ENCODE results near the gene COL3A1. TPM values are rescaled to one million over a fixed set of nuclear protein-coding genes. Genes with fewer than 3 reads are reported as not detected.

The COL3A1 gene
- 5,317 TPM for polyA plus RNA-seq (ENCODE audit: insufficient read length)

DNA sequence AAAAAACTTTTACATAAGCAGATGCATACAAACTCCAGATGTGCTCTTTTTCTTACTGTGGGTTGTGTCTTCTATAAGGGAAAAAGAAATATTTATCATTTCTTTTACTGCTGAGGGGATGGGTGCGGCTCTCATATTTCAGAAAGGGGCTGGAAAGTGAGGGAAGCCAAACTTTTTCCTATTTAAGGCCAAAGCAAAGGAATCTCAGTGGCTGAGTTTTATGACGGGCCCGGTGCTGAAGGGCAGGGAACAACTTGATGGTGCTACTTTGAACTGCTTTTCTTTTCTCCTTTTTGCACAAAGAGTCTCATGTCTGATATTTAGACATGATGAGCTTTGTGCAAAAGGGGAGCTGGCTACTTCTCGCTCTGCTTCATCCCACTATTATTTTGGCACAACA, at the start of gene COL3A1:
Gene COL3A1 (plus strand): TSS at position 210 of the 400 bp plus-strand sequence. CDS start 117 bp downstream, at position 327.
- DNase-seq (ENCODE audit: low read depth): peak; percentile 92

DNA sequence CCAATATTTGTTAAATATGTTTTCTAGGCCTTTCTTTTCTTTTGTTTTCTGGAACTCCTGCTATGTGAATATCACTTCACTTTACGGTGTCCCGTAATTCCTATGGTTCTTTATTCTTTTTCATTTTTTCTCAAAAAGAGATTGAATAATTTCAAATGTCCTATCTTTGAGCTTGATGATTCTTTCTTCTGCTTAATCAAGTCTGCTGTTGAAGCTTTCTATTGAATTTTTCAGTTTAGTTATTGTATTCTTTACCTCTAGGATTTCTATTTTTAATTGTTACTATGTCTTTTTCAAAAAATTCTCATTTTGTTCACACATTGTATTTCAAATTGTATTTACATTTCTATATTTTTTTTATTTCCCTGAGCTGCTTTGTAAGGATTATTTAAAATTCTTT, 45.5 kb upstream of the COL3A1 start:
- no peak for DNase-seq (ENCODE audit: low read depth)

DNA sequence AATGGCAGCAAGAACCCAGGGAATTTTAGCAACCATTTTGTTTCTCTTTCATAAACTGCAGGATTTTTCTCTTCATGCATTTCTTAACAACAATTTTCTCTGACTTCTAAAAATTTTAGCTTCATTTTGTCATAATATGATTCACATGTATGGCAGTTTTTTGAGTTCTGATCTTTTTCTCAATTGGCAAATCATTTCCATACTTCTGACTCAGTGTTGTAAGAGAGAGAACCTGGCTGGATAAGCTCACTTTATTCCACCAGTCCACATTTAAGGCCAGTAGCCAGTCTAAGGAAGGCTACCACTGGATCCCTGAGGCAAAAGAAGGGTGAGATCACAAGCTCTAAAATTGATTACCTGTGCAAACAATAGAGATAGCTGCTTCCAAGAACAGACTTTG, 42.8 kb upstream of the COL3A1 start:
- DNase-seq (ENCODE audit: low read depth): no peak

DNA sequence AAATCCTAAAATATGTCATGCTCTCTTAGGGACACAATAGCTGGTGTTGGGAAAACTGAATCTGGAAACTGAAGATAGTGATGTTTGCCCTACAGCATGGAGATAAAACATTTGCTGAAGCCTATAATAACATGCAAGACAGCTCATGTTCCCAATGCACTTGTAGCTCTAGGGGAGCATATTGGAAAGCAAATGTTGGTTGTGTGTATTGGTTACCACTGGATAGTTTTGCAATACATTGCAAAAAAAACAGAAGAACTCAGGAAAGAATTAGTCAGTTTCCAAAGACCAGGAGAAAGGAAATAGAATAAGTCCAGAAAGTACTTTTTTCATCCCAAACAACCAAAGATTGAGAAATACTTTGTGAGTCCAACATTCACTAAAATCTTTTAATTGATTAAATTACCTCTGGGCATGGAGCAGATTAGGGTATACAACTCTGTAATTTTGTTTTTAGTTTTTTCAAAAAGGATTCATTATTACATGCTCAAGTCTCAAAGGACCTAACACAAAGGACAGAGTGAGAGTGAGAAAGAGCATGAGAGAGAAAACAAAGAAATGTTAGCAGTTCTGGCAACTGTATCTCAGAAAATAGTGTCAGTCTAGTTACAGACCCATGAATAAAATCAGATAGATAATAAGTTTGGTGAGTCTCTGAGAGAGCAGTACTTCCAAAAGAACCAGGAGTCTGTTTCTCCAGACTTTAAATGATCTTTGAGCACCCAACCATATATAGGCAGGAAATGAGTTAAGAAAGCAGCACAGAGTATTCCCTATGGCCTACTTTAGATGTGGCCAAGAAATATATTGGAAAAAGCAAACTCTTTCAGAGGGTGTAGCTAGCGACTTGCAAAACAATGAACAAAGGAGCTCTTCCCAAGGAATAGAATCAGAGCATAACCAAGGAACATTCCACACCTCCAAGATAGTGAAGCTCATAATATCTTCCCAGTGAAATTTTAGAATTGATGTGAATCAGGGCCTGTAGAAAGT, 36.6 kb upstream of the COL3A1 start:
- no peak for DNase-seq (ENCODE audit: low read depth)

DNA sequence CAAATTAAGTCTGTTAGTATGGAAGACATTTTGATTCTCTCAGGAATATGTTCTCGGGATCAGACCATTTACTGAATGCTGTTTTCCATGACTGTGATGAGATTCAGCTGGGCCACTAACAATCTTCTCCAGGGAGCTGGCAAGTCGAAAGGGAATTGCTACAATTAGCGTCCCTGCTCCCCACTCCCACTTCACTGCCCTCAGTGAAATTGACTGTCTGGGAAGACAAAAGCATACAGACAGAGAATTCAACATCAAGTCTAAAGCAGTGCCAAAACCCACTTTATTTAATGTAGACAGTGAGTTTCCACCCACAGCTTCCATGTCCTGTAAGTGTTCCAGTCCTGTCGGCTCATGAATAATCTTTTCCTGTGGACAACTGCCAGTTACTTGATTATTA, 34.0 kb upstream of the COL3A1 start:
- no peak for DNase-seq (ENCODE audit: low read depth)

DNA sequence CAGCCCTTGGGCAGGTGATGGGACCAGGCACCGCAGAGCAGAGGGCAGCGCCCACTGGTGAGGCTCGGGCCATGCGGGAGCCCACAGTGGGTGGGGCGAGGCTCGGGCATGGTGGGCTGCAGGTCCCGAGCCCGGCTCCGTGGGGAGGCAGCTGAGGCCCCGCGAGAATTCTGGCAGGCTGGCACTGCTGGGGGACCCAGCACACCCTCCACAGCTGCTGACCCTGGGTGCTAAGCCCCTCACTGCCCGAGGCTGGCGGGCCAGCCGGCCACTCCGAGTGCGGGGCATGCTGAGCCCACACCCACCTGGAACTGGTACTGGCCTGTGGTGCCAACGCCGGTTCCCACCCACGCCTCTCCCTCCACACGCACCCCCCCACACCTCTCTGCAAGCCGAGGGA, 29.7 kb upstream of the COL3A1 start:
- DNase-seq (ENCODE audit: low read depth): no peak

DNA sequence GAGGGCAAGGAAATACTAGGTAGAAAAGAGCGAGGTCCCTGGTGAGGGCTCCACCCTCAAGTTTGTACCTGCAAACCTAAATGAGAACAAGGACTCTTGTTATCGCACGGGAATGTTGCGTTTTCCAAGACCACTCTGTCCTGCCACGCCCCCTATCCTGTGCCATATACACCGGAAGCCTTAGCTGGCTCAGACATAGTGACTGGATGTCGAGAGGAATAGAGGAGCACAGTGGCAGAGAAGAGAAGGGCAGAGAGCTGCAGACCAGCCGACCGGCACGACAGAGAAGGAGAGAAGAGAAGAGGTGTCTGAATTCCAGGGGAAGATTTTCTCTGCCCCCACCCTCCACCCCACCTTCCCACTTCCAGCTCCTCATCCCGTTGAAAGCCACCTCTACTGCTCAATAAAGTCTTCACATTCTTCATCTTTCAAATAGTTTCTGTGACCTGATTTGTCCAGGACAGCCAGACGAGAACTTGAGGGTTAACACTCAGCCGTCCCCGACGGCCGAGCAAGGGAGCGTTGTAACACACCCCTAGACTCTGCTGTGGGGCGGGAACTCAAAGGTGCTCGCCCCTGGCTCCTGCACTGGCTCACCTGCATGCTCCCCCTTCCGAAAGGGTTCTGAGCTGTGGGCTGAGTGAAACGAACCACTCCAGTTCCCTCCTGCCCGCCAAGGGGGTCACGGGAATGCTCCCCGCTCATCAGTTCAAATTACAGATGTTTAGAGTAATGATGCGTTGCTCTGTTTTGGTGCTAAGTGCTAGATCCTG, 24.9 kb upstream of the COL3A1 start:
- DNase-seq (ENCODE audit: low read depth): no peak

DNA sequence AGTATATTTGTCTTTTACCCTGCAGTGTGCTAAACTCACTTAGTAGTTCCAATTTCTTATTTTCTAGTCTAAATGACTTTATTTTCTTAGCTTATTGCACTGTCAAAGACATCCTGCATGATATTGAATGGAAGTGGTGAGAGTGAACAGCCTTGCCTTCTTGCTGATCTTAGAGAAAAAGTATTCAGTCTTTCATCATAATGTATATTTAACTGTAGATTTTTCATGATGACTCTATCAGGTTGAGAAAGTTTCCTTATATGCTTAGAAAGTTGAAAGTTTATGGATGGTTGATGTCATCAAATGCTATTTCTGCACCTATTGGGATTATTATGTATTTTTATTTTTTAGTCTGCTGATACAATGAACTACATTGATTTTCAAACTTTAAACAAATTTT, 21.3 kb upstream of the COL3A1 start:
- DNase-seq (ENCODE audit: low read depth): no peak

DNA sequence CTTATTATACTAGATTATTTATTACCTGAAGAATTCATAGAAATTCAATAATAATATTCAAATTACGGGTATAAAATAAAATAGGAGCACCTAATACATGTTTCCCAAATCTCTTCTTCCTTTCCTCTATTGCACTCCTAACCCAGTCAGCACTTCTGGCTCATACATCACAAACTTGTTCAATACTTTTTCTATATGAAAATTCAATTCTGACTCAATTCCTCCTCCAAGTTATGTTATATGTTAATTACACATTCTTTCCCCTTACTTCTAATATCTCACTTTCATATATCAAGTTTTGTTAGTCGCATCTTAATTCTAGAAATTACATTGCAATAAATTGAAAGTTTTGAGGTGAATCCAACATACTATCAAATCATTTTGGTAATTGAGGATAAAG, 17.9 kb upstream of the COL3A1 start:
- no peak for DNase-seq (ENCODE audit: low read depth)

DNA sequence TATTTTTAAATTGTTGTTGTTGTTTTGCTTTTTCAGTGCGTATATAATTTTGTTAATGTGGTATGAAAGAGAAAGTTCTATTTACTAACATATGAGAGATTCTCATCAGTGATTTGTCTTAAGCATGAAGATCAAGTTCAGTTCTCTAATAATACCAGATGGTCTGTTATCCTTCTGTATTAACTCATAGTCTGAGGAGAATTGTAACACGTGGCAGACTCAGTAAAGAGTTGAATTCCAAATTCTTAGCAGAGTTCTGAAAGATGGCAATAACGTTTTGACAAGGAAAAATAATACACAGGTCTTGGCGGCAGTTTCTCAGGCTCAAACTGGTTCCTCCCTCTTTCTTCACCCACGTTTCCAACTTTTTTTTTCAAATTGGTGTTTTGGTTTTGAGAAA, 17.2 kb upstream of the COL3A1 start:
- DNase-seq (ENCODE audit: low read depth): no peak

DNA sequence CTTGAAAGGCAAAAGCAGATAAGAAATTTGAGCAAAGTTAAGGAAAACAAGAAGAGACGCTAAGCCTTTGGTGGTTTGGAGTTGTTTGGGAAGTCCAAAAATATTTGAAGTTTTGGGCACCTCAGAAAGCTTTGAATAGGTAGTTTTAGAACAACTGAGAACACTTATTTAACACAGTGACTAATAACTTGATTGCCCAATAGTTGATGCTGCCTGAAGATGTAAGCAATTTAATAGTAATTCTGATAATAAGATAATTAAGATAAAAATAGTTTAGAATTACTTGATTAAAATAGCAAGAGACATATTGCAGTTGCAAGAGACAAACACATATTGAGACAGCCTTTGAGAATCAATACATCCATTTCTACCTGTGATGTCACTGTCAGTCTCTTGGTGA, 16.5 kb upstream of the COL3A1 start:
- no peak for DNase-seq (ENCODE audit: low read depth)

DNA sequence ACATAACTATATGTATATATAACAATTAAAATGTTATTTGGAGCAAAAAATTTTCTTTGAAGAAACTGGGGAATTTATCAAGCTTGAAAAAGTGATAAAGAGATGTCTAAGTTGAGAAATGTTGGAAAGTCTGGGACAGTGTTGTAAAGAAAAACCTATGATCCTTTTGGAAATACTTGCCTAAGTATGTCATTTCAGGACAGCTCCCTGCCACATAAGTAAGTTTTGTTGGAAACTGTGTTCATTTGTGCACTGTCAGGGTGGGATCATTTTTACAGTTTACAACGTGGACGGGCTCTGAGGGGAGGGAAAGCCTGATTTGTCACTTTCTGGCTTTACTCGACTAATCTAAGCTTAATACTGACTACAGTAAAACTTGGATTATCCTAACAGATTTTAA, 10.4 kb upstream of the COL3A1 start:
- no peak for DNase-seq (ENCODE audit: low read depth)

DNA sequence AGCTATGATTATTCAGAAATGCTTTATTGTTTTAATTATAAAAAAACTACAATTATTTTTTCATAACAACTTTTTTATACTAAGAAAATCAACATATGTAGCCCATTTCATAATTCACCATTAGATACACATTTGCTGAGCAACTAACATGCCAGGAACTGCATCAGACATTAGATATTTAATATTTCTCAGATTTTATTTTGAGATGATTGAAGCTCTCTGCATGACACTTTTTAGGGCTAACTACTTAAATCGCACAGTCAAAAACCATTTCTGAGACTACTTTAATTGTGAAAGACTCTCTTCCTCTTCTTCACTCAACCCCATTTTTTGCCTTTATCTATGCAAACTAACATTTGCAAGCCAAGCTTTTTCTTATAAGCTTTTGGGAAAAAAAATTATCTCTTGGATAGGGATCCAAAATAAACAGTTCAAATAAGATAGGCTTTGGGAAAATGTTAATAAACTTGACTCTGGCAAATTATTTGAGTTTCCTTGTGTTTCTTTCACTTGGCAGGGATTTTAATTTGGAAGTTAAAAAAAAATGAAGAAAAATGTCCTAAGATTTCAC, 9.1 kb upstream of the COL3A1 start:
- no peak for DNase-seq (ENCODE audit: low read depth)

DNA sequence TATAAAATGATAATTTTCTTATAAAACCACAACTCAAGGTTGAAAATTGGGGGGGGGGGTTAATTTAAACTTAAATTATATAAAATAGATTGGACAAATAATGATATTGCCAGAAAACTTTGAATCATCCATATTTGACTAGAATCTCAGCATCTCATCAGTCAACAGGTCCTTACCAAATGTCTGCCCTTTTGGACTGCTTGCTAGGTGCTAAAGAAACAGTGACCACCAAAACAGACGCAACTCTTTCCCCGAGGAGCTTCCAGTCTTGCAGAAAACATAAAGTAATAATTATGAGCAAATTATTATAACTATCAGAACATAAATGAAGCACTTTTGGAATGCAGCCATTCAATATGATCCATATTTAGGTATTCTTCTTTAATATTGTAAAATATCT, 8.6 kb upstream of the COL3A1 start:
- DNase-seq (ENCODE audit: low read depth): no peak

DNA sequence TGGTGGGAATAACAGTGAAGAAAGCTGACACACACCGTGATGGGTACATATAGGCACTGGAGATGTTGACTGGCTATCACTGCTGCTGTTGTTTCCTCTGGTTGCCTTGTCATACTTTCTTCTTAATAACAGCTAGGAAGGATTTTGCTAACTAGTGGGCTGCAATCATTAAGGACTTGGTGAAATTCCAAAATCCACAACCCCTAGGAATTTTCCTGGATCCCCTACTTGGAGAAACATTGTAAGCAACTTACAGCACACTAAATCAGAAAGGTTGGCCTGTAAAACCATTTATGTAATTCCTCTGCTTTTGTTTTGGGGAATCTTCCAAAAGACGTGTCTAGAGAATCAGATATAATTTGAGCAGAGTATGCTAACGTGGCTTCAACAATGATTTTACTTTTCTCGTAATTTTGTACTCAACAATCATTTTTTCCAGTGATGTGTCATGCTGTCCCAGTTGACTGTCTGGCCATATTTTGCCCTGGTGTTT, 8.0 kb upstream of the COL3A1 start:
- DNase-seq (ENCODE audit: low read depth): peak; percentile 95

DNA sequence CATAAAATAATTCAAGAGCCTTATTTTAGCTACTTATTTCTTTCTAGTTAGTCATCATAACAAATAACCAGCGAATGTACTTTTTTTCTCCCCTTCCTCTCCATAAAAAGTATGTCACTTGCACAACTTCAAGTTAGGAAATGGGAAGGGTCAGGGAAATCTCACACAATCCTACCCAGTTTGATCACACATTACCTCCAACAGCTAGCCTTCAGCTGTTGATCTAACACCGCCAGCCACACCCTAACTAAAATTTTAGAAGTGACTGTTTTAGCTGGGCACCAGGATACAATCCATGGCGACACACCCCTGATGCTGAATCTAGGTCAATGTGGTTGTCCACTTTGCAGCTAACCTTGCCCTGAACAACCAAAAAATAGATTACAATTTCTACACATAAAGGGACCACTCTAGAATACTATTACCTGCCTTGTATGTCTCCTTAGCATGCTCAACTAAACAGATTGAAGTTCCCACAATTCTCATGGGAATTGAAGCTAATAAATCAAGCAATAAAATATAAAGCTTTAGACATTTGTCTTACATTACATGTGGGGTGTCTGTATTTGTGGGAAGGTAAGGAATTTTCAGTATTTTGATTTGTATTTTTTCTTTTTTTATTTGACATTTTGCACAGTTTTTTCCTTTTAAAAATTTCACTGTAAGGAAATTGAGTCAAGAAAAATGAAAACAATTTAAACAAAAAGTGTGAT, 7.3 kb upstream of the COL3A1 start:
- no peak for DNase-seq (ENCODE audit: low read depth)

DNA sequence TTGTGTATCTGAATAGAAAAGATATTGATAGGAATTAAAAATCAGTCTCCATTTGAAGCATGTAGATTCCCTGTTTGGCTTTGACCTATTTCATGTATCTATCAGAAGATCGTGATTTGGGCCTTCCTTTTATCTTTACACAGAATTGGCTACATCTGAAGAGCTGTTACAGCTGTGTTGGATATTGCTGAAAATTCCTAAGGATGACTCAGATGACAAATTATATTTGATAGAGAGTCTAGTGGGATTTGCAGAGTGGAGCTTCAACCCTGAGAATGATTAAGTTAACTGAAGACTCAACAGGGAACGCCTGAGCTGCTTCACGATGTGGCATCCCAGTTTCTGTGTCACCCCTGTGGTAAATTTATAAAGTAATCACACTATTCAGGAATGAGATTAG, 4.9 kb upstream of the COL3A1 start:
- no peak for DNase-seq (ENCODE audit: low read depth)

DNA sequence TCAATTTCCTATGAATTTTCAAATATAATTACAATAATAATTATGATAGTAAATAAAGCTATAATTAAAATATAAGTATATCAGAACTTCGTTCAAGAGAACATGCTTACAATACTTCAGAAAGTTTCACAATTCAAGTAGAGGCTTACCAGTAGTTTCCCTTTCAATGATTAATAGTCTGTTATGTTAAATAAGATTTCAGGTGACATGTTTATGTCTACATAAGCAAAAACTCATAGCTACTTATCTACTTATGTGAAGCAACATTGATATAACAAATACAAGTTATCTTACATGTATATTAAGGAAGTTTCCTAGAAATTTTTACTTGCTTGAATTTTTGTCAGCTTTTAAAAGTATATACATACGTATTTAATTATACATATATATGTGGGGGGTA, 4.5 kb upstream of the COL3A1 start:
- no peak for DNase-seq (ENCODE audit: low read depth)

DNA sequence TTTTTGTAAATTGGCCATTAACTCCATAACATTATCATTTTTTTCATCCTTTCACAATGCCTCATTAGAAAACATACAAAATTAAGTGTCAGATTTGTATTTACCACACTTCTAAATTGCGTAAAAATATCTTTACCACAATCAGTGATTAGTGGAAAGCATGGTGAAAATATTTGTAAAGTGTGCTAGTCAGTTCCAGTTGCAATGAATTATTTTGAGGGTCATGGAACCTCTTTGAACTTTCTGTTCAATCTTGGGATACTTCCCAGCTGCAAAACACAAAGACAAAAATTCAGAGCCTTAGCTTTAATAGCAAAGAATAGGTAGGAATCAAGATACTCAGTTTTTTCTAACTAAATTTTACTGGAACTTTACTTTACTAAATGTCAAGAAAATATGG, 4.0 kb upstream of the COL3A1 start:
- DNase-seq (ENCODE audit: low read depth): no peak

DNA sequence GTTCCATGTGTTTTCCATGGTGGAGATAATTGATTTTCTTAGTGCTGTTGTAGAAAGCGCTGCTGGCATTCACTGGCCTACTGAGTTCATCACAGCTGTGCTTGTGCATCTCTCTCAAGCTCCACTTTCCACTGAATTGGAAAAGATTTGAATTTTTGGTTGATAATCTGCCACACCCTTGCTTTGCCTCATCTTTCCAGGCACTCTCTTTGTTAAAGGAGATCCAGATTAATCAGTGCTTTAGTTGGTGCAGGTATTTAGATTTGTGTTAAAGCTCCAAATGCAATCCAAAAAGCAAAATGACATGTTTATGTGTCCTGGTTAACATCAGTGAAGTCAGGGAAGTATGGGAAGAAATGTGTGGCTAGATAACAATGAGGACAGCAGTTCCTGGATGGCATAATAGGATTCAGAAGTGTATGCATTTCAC, 2.7 kb upstream of the COL3A1 start:
- no peak for DNase-seq (ENCODE audit: low read depth)

DNA sequence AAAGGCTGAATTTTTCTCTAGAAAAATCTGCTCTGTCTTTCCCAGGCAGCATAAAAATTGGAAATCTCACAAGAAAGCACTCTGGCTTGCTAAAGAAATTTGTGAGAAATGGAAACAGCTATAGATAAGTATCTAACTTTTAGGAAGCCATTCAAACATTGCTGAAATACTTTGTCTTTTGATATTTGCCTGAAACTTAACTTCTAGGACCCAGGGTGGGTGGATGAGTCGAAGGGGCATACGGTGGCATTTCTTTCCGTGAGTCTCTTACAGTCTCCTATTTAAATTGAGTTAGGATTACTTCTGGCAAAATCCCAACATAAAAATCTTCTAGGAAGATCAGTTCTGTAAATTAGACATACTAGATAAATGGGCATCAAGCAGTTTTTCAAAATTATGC, 532 bp upstream of the COL3A1 start:
- DNase-seq (ENCODE audit: low read depth): no peak

All from forelimb muscle (tissue), 1 donor.